ENCODE measurements around the gene TRIM72.

TRIM72 gene

DNA sequence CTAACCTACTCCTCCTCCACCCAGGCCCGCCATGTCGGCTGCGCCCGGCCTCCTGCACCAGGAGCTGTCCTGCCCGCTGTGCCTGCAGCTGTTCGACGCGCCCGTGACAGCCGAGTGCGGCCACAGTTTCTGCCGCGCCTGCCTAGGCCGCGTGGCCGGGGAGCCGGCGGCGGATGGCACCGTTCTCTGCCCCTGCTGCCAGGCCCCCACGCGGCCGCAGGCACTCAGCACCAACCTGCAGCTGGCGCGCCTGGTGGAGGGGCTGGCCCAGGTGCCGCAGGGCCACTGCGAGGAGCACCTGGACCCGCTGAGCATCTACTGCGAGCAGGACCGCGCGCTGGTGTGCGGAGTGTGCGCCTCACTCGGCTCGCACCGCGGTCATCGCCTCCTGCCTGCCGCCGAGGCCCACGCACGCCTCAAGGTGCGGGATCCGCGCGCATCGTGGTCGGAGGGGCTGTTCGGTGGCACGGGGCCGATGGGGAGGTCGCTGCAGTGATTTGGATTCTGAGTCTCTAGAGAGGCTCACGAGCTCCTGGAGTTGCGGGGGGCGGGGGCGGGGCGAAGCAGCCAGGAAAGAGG, 878 bp downstream of the TRIM72 start:
- TF ChIP-seq, protein P1, sequence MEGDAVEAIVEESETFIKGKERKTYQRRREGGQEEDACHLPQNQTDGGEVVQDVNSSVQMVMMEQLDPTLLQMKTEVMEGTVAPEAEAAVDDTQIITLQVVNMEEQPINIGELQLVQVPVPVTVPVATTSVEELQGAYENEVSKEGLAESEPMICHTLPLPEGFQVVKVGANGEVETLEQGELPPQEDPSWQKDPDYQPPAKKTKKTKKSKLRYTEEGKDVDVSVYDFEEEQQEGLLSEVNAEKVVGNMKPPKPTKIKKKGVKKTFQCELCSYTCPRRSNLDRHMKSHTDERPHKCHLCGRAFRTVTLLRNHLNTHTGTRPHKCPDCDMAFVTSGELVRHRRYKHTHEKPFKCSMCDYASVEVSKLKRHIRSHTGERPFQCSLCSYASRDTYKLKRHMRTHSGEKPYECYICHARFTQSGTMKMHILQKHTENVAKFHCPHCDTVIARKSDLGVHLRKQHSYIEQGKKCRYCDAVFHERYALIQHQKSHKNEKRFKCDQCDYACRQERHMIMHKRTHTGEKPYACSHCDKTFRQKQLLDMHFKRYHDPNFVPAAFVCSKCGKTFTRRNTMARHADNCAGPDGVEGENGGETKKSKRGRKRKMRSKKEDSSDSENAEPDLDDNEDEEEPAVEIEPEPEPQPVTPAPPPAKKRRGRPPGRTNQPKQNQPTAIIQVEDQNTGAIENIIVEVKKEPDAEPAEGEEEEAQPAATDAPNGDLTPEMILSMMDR (IDR thresholded peaks at IDR 0.05; ENCODE audit: control extremely low read depth, extremely low read depth, low read depth, missing control alignments) = no peak
- DNase-seq (ENCODE audit: extremely low spot score) = no peak
- ChIA-PET CTCF (interaction anchor here (1.3 kb wide), 1 partner anchor 17 kb away, joined by 3 read pairs; no protein-coding TSS in a partner anchor), POLR2A (no interaction called here)

DNA sequence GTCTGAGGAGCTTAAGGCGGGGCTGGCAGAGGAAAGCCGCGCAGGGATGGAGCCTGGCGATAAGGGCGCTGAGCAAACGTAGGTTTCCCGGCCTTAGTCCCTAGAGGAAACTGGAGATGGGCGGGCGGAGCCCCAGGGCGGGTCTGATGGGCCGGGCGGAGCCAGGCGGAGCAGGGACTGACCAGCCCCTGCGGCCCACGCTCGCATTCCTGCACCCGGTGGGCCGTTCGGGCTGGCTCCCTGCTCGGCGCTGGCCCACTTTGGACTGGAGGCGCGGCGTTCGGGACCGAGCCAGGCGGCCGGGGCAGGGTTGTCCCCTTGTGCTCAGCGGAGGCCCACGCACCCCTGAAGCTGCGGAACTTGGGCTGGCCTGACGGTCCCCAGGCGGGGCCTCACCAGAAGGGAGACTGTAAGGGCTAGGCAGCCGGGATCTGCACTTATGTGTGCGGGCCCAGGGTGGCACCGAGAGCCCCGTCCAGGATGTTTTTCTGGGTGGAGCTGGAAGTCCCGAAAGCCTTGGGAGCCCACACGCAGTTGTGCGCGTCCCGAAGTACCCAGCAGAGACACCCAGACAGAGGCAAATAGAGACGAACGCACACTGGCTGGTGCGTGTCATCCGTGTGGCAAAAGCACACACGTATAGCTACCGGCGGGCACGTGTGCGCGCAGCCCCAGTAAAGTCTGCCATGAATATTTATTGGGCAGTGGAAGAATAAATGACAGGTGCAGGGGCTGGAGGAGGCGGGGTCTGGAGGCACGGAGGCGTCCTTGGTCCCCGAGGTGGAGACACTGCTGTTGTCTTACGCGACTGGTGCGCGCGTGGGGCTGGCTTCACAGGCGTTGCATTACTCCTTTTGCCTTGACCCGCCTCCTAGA, 1.6 kb downstream of the TRIM72 start:
- POLR2A ChIA-PET = no interaction called here
- TF ChIP-seq, protein P1 (IDR thresholded peaks at IDR 0.05; ENCODE audit: control extremely low read depth, extremely low read depth, low read depth, missing control alignments) = no peak
- CTCF ChIA-PET = interaction anchor here (1.3 to 1.9 kb wide), 3 partner anchors 12 to 18 kb away, joined by 3 to 6 read pairs (median 3); partner anchors contain the start of gene PYCARD
- DNase-seq (ENCODE audit: extremely low spot score) = peak; percentile 59

DNA sequence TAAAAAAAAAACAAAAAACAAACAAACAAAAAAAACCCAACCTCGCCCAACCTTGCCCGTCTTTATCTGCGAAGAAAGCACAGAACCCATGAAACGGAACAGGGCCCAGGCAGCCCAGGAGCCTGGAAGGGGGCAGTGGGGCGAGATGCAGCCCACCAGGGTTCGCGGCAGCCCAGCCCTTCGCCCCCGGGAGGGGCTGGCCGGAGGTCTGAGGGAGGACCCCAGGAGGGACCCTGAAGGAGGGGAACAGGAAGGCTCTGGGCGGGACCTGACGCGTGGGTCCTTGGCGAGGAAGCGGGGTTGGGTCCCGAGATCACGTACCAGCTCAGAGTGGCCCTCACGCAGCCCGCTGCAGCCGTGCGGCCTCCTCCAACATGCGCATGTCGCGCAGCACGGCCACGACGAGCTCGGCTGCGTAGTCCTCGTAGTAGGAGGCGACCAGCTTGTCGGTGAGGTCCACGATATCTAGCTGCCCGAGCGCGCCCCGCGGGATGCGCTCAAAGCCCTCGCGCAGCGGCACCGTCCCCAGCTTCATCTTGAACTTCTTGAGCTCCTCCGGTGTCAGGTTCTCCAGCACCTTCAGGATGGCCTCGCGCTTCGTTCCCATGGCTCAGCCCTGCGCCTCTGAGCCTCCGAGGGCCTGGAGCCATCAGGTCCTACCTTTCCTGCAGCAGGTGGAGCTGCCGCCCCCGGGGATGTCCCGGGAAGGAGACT, 2.7 kb downstream of the TRIM72 start, which contains the start of gene PYDC1:
PYDC1 (minus strand) TSS at position 714 of the 714 bp plus-strand sequence; CDS start at position 607, 107 bp downstream.
- TF ChIP-seq, protein P1 (IDR thresholded peaks at IDR 0.05; ENCODE audit: control extremely low read depth, extremely low read depth, low read depth, missing control alignments) = no peak
- ChIA-PET POLR2A (no interaction called here), CTCF (interaction anchor here (1.0 to 1.9 kb wide), 4 partner anchors 11 to 74 kb away, joined by 3 to 6 read pairs (median 4); partner anchors contain the start of gene PYCARD)
- DNase-seq (ENCODE audit: extremely low spot score) = no peak

DNA sequence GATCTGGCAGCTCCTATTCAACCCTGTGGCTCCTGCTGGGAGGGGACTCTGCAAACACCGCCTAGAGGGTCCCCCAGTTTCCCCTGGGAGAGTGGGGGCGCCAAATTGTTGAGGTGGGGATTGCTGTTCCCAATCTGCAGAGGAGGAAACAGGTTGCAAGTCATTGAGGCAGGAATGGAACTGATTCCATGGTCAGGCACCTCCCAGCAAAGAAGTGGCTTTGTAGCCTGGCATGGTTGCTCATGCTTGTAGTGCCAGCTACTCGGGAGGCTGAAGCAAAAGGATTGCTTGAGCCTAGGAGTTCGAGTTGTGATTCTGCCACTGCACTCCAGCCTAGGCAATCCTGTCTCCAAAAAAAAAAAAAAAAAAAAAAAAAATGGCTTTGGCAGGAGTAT, 3.2 kb downstream of the TRIM72 start:
- ChIA-PET CTCF (interaction anchor here (1.0 to 1.9 kb wide), 3 partner anchors 15 to 74 kb away, joined by 3 to 6 read pairs (median 4); partner anchors contain the start of gene PYCARD), POLR2A (no interaction called here)
- TF ChIP-seq, protein P1 (IDR thresholded peaks at IDR 0.05; ENCODE audit: control extremely low read depth, extremely low read depth, low read depth, missing control alignments) = no peak
- no peak for DNase-seq (ENCODE audit: extremely low spot score)

DNA sequence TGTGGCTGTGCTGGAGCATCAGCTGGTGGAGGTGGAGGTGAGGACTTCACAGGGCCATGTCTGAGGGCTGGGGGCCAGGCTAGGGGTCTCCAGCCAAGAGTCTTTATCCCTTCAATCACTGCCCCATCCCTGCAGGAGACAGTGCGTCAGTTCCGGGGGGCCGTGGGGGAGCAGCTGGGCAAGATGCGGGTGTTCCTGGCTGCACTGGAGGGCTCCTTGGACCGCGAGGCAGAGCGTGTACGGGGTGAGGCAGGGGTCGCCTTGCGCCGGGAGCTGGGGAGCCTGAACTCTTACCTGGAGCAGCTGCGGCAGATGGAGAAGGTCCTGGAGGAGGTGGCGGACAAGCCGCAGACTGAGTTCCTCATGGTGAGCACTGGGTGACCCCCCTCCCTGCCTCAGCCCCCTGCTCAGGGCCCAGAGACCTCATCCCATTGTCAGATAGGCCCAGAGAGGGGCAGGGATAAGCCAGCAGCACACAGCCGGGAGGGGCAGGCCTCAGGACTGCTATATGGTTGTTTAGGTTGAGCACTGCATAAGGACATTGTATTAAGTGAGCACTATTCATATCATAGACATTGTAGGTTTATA, 5.3 kb downstream of the TRIM72 start:
- ChIA-PET POLR2A (no interaction called here), CTCF (no interaction called here)
- DNase-seq (ENCODE audit: extremely low spot score) = no peak
- TF ChIP-seq, protein P1 (IDR thresholded peaks at IDR 0.05; ENCODE audit: control extremely low read depth, extremely low read depth, low read depth, missing control alignments) = no peak

All from GM10248 (cell line).